ENCODE results near the gene SNAI3. TPM values are rescaled to one million over a fixed set of nuclear protein-coding genes. Genes with fewer than 3 reads are reported as not detected.

SNAI3 gene
- total RNA-seq, 1 donor from 2014 or later, result 3.1 TPM

DNA sequence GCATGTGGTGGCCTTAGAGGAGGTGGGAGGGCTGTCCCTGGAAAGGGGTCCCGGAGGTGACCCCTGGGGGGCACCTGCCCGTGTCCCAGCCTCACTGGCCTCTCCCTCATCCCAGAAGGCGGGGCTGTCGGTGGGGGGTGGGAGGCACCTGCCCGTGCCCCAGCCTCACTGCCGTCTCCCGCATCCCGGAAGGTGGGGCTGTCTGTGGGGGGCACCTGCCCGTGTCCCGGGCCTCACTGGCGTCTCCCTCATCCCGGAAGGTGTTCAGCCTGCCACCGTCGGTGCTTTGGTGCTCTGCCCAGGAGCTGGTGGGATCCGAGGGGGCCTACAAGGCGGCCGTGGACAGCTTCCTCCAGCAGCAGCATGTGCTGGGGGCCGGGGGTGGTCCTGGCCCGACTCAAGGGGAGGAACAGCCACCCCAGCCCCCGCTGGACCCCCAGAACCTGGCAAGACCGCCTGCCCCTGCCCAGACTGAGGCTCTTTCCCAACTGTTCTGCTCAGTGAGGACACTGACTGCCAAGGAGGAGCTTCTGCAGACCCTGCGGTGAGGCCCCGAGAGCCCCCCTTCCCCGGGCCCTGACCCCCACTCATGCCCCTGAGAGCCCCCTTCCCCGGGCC is 26.2 kb upstream of the SNAI3 start:
- no peak overlapping the region for H3K4me3 ChIP-seq
- TF ChIP-seq, protein P1, sequence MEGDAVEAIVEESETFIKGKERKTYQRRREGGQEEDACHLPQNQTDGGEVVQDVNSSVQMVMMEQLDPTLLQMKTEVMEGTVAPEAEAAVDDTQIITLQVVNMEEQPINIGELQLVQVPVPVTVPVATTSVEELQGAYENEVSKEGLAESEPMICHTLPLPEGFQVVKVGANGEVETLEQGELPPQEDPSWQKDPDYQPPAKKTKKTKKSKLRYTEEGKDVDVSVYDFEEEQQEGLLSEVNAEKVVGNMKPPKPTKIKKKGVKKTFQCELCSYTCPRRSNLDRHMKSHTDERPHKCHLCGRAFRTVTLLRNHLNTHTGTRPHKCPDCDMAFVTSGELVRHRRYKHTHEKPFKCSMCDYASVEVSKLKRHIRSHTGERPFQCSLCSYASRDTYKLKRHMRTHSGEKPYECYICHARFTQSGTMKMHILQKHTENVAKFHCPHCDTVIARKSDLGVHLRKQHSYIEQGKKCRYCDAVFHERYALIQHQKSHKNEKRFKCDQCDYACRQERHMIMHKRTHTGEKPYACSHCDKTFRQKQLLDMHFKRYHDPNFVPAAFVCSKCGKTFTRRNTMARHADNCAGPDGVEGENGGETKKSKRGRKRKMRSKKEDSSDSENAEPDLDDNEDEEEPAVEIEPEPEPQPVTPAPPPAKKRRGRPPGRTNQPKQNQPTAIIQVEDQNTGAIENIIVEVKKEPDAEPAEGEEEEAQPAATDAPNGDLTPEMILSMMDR (IDR thresholded peaks at IDR 0.05; ENCODE audit: borderline replicate concordance), result no peak
- no peak overlapping the region for H3K27ac ChIP-seq (replicated peaks)
- H3K9me3 ChIP-seq (replicated peaks), result no peaks in the 10 kb centered on the region
- H3K36me3 ChIP-seq, result peaks cover 43% of the 10 kb centered on the region
- DNase-seq, result no peak
- intact Hi-C loops (cut with micrococcal nuclease), result no loop called here
- no peaks in the 10 kb centered on the region for H3K27me3 ChIP-seq (ENCODE audit: low read depth)
- peaks cover 7% of the 10 kb centered on the region for H3K4me1 ChIP-seq

DNA sequence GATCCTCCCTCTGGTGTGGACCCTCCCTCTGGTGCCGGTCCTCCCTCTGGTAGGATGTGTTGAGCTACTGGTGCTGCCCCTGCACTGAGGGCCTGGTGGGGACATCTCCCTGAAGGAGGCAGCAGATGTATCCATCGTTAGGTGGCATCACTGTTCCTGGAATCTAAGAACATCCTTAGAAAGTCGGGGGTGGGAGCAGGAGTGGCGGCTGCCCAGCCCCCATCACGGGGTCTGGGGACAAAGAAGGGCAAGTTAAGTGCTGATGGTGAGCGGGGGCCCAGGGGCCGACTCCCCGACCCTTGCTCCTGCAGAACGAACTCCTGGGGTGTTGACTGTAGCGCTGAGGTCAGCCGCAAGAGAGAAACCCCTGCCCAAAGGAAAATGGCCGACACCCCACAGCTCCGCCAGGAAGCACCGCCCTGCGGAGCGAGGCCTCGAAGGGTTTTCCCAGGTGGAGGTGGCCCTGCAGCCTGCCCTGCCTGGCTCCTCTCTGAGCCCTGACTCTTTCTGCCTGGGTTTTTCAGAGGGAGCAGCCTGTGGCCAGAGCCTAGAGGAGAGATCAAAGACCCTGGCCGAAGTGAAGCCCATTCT is 25.5 kb upstream of the SNAI3 start:
- Histone ChIP-seq H3K27me3 (ENCODE audit: low read depth) (no peaks in the 10 kb centered on the region), H3K9me3 (replicated peaks) (no peaks in the 10 kb centered on the region), H3K4me3 (no peak overlapping the region), H3K36me3 (peaks cover 37% of the 10 kb centered on the region), H3K4me1 (peaks cover 13% of the 10 kb centered on the region), H3K27ac (replicated peaks) (no peak overlapping the region)
- TF ChIP-seq, protein P1 (IDR thresholded peaks at IDR 0.05; ENCODE audit: borderline replicate concordance), result no peak
- DNase-seq, result no peak
- intact Hi-C loops (cut with micrococcal nuclease), result no loop called here

DNA sequence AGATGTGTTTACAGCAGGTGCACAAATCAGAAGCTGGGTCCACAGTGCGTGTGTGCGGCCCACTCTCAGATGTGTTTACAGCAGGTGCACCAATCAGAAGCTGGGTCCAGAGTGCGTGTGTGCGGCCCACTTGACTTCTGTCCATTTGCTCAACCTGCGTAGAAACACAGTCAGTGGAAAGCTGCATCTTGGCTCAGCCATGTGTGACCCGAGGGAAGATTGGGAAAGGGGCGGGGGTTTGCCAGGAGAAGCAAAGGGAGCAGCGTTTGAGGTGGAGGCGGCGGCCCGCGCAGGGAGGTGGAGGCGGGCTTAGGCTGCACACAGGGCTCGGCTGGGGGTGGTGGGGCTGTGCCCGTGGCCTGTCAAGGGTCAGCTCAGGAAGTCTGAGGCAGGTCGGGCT is 24.2 kb upstream of the SNAI3 start:
- peaks cover 24% of the 10 kb centered on the region for H3K36me3 ChIP-seq
- H3K27ac ChIP-seq (replicated peaks), result no peak overlapping the region
- intact Hi-C loops (cut with micrococcal nuclease), result no loop called here
- no peaks in the 10 kb centered on the region for H3K27me3 ChIP-seq (ENCODE audit: low read depth)
- TF ChIP-seq, protein P1 (IDR thresholded peaks at IDR 0.05; ENCODE audit: borderline replicate concordance), result no peak
- no peak overlapping the region for H3K4me3 ChIP-seq
- H3K9me3 ChIP-seq (replicated peaks), result no peaks in the 10 kb centered on the region
- no peak for DNase-seq
- H3K4me1 ChIP-seq, result peaks cover 21% of the 10 kb centered on the region

DNA sequence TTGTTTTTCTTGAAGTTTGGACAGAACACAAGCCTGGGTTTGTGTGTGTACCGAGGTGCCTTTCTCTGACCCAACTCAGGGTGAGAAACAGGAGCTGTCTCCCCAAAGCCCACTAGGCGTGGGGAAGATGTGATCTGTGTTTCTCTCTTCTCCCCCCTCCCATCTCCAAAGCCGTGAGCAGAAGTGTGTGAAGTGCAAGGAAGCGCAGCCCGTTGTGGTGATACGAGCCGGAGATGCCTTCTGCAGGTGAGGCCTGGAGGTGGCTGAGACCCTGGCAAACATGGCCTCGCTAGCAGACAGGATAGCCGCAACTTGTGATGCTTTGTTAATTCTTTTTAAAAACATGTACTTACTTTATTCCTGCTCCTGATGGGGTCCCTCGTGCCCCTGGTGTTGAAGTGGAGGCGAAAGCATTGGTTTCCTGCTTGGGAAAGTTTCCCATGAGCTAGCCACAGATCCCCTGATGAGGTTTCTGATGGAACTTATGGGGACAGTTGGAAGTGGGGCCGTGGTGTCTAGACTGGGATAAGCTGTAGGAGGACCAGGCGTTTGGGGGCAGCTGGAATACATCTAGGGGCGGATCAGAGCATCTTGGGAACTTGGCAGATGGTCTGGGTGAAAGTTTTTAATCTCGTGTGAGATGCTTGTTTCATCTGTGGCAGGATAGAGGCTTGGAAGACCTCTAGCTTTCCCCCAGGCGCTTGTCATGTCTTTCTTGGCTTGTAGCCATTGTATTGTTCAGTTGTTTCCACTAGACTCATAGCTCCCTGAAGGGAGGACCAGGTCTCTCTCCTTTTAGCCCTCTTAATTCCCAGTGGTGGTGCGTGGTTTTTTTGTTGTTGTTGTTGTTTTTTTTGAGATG is 20.9 kb upstream of the SNAI3 start:
- no peaks in the 10 kb centered on the region for H3K36me3 ChIP-seq
- H3K4me1 ChIP-seq, result peaks cover 54% of the 10 kb centered on the region
- H3K27me3 ChIP-seq (ENCODE audit: low read depth), result no peaks in the 10 kb centered on the region
- peak overlapping the region; percentile 99 for H3K4me3 ChIP-seq
- peak overlapping the region; percentile 93 for H3K27ac ChIP-seq (replicated peaks)
- no peak for DNase-seq
- TF ChIP-seq, protein P1 (IDR thresholded peaks at IDR 0.05; ENCODE audit: borderline replicate concordance), result no peak
- intact Hi-C loops (cut with micrococcal nuclease), result no loop called here
- no peaks in the 10 kb centered on the region for H3K9me3 ChIP-seq (replicated peaks)

DNA sequence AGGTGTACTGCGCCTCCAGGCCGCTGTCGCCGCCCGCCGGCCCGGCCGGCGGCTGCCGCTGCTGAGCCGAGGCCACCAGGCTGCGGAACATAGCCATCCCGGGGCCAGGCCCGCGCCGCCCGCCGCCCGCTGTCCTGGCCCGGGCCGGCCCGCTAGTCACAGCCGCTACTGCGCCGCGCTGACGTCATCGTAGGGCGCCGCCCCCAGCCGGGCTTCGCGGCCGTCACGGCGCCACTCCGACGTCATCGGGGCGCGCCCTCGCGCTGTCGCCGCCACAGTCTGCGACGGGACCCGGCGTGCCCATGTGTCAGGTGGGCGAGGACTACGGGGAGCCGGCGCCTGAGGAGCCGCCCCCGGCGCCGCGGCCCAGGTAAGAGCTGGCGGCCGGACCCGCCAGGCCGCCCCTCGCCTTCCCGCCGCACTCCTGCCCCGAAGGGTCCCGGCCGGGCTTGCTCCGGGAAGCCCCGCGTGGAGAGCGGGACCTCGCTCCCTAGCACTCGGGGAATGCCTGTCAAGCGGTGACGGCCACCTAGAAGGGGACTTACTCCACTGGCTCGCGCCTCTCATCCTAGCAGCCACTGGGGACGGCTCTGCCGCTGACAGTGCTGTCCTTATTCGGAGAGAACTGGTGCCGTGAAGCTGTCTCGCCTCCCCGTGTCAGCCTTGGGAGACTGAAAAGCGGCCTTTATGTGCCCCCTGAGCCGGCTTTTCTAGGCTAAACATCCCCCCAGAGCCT is 20.1 kb upstream of the SNAI3 start, which contains the start of the genes CTU2 and RNF166:
CTU2 (plus strand) TSS at position 275 of the 736 bp plus-strand sequence; CDS start at position 303, 28 bp downstream.
RNF166 (minus strand) TSS at position 180 of the 736 bp plus-strand sequence; CDS start at position 97, 83 bp downstream.
- TF ChIP-seq, protein P1 (IDR thresholded peaks at IDR 0.05; ENCODE audit: borderline replicate concordance), result no peak
- DNase-seq, result peak; percentile 93
- H3K36me3 ChIP-seq, result no peaks in the 10 kb centered on the region
- H3K4me3 ChIP-seq, result peak within 1 kb of the TSS; percentile 99
- H3K4me1 ChIP-seq, result peaks cover 62% of the 10 kb centered on the region
- no peaks in the 10 kb centered on the region for H3K27me3 ChIP-seq (ENCODE audit: low read depth)
- H3K27ac ChIP-seq (replicated peaks), result peak within 1 kb of the TSS; percentile 93
- no peaks in the 10 kb centered on the region for H3K9me3 ChIP-seq (replicated peaks)
- intact Hi-C loops (cut with micrococcal nuclease), result no loop called here

Data from left ventricle myocardium inferior (tissue), 1 donor.